GM13976 (cell line): ENCODE data around the gene ADAMTS14.

Experiments
- DNase-seq: peaks from one replicate; pipeline ENCODE4 v3.0.0; 2012; ENCODE audit warnings: low spot score
- in situ Hi-C: fragments of 300-500 bp; cut with MboI; formaldehyde crosslinking; loops from one replicate; pipeline ENCODE4 v1.12.0; 2022; ENCODE audit warnings: low sequenced_read_pairs, mixed read lengths, inconsistent platforms; ENCODE audit not compliant: unreplicated experiment
- TF ChIP-seq, protein P1 (sequence below): IDR thresholded peaks from 2 replicates; pipeline ENCODE4 v1.5.1; 2012; ENCODE audit warnings: borderline replicate concordance, mild to moderate bottlenecking; ENCODE audit not compliant: insufficient read depth; ENCODE audit errors: extremely low read depth, missing control alignments, control extremely low read depth

ADAMTS14 gene

GRCh38 chr10:70673043-70673928 lies 980 bp downstream of the ADAMTS14 start:
- TF ChIP-seq, protein P1, sequence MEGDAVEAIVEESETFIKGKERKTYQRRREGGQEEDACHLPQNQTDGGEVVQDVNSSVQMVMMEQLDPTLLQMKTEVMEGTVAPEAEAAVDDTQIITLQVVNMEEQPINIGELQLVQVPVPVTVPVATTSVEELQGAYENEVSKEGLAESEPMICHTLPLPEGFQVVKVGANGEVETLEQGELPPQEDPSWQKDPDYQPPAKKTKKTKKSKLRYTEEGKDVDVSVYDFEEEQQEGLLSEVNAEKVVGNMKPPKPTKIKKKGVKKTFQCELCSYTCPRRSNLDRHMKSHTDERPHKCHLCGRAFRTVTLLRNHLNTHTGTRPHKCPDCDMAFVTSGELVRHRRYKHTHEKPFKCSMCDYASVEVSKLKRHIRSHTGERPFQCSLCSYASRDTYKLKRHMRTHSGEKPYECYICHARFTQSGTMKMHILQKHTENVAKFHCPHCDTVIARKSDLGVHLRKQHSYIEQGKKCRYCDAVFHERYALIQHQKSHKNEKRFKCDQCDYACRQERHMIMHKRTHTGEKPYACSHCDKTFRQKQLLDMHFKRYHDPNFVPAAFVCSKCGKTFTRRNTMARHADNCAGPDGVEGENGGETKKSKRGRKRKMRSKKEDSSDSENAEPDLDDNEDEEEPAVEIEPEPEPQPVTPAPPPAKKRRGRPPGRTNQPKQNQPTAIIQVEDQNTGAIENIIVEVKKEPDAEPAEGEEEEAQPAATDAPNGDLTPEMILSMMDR: no peak
- peak; percentile 29 for DNase-seq
- in situ Hi-C loops: no loop called here

GRCh38 chr10:70673929-70674559 lies 1.7 kb downstream of the ADAMTS14 start:
- in situ Hi-C loops: no loop called here
- peak; percentile 20 for DNase-seq
- TF ChIP-seq, protein P1: no peak

DNA sequence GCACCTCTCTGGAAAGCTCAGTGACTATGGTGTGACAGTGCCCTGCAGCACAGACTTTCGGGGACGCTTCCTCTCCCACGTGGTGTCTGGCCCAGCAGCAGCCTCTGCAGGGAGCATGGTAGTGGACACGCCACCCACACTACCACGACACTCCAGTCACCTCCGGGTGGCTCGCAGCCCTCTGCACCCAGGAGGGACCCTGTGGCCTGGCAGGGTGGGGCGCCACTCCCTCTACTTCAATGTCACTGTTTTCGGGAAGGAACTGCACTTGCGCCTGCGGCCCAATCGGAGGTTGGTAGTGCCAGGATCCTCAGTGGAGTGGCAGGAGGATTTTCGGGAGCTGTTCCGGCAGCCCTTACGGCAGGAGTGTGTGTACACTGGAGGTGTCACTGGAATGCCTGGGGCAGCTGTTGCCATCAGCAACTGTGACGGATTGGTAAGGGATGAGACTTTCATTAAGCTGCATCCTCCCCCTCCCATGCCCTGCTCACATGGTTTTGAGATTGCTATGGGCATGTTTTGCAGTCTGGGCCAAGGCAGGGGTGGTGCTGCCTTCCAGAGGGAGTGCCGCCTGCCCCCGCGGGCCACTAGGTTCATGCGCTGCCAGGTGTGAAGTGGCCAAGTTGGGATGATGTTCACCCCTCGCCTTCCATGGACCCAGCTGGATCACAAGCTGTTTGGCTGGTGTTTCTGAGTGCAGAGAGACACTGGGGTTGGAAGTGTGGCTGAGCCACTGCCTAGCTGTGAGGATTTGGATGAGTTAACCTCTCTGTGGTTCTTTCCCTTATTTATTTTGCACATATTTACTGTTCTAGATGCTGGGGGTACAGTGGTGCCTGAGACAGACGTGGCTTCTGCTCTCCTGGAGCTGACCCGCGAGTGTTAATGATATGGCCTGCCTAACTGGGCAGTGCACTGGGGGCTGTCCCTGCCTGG lies 2.5 kb downstream of the ADAMTS14 start:
- in situ Hi-C loops: no loop called here
- DNase-seq: no peak
- TF ChIP-seq, protein P1: no peak

DNA sequence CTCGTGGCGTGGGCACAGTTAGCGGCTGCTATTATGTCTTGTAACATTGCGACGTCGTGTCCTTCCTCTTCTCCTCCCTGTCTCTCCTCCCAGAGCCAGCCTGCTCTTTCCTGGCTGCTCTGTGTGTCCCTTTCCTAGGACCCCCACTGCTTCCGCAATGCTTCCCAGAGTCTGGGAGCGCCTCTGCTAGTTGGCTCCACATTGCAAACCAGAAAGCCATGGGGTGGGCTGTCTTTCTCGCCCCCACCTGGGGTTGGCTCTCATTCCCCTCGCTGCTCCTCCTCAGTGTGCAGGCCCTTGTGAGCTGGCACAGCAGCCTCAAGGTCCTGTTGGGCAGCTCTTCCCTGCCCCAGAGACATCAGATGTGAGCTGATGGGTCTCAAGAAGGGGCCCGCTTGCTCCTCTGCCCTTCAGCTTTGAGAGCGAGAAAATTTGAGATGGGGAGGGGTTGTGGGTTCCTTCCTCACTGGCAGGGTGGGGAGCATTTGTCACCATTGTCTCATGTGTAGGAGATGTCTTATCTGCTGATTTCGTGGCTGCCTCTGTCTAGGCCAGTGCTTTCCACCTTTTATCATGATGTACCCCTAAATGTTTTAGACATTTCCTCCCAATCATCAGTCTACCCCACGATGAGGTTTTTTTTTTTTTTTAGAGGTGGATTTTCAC lies 3.3 kb downstream of the ADAMTS14 start:
- in situ Hi-C loops: no loop called here
- DNase-seq: no peak
- TF ChIP-seq, protein P1: no peak

- no peak for DNase-seq
- TF ChIP-seq, protein P1: no peak
- in situ Hi-C loops: no loop called here
These were observed 4.2 kb downstream of the ADAMTS14 start for GRCh38 chr10:70676511-70676910.
